ENCODE results near the gene ATP10A. TPM values are rescaled to one million over a fixed set of nuclear protein-coding genes. Genes with fewer than 3 reads are reported as not detected.
A peak's percentile ranks its signal among the peaks of the same experiment; 100 is the strongest.

Gene ATP10A
- total and polyA plus RNA-seq, 3 experiments from 2014 or later = 8.2 to 28.9 (median 24.0) TPM

- CTCF ChIA-PET = no interaction called here
- no peak overlapping the region for H3K27ac ChIP-seq (ENCODE audit: low read depth, low read length)
- POLR2A ChIA-PET = no interaction called here
- no peak overlapping the region for H3K4me3 ChIP-seq (ENCODE audit: low read length)
- peaks cover 0 to 5% of the 10 kb centered on the region in 2 donors for H3K27me3 Mint-ChIP-seq
- H3K4me1 Mint-ChIP-seq = peaks cover 5 to 34% (median 10%) of the 10 kb centered on the region in 3 donors
- no peaks in the 10 kb centered on the region for H3K36me3 ChIP-seq (ENCODE audit: insufficient read depth, low read length)
- no peak overlapping the region for H3K4me3 Mint-ChIP-seq
- no peaks in the 10 kb centered on the region for H3K27me3 ChIP-seq (ENCODE audit: insufficient read depth, low read length, poor library complexity, severe bottlenecking)
- H3K27ac Mint-ChIP-seq = no peak overlapping the region
- no peaks in the 10 kb centered on the region for H3K9me3 ChIP-seq (ENCODE audit: low read length)
- DNase-seq = no peak
- H3K36me3 Mint-ChIP-seq = peaks cover 0 to 20% (median 0%) of the 10 kb centered on the region in 3 donors
- peaks cover 20% of the 10 kb centered on the region for H3K4me1 ChIP-seq (ENCODE audit: insufficient read depth, low read length)
- H3K9me3 Mint-ChIP-seq = peaks cover 0 to 3% (median 0%) of the 10 kb centered on the region in 5 donors
Observed at GRCh38 chr15:25800761-25801515, 62.2 kb downstream of the ATP10A start.

- H3K27me3 ChIP-seq (ENCODE audit: insufficient read depth, low read length, poor library complexity, severe bottlenecking) = no peaks in the 10 kb centered on the region
- H3K4me3 ChIP-seq (ENCODE audit: low read length) = no peak overlapping the region
- no peaks in the 10 kb centered on the region for H3K36me3 ChIP-seq (ENCODE audit: insufficient read depth, low read length)
- Mint-ChIP-seq H3K4me3 (no peak overlapping the region), H3K27ac (peak overlapping the region in 1 of 8 donors; percentile 70), H3K9me3 (peaks cover 0 to 3% (median 0%) of the 10 kb centered on the region in 5 donors), H3K4me1 (peaks cover 13 to 41% (median 14%) of the 10 kb centered on the region in 3 donors), H3K36me3 (peaks cover 0 to 20% (median 0%) of the 10 kb centered on the region in 3 donors), H3K27me3 (peaks cover 0 to 7% of the 10 kb centered on the region in 2 donors)
- no peak overlapping the region for H3K27ac ChIP-seq (ENCODE audit: low read depth, low read length)
- DNase-seq = peak in 1 of 5 donors; percentile 19
- H3K9me3 ChIP-seq (ENCODE audit: low read length) = no peaks in the 10 kb centered on the region
- CTCF ChIA-PET = no interaction called here
- POLR2A ChIA-PET = no interaction called here
- H3K4me1 ChIP-seq (ENCODE audit: insufficient read depth, low read length) = peaks cover 17% of the 10 kb centered on the region
Observed at GRCh38 chr15:25799906-25800700, 63.0 kb downstream of the ATP10A start.

GRCh38 chr15:25797936-25798901, 64.9 kb downstream of the ATP10A start:
- H3K36me3 ChIP-seq (ENCODE audit: insufficient read depth, low read length) = no peaks in the 10 kb centered on the region
- POLR2A ChIA-PET = no interaction called here
- no peak overlapping the region for H3K4me3 ChIP-seq (ENCODE audit: low read length)
- no peak for DNase-seq
- peaks cover 0 to 7% of the 10 kb centered on the region in 2 donors for H3K27me3 Mint-ChIP-seq
- no peaks in the 10 kb centered on the region for H3K9me3 ChIP-seq (ENCODE audit: low read length)
- CTCF ChIA-PET = interaction anchor here (1.4 kb wide), 1 partner anchor 14 kb away, joined by 5 read pairs; no protein-coding TSS in a partner anchor
- H3K27me3 ChIP-seq (ENCODE audit: insufficient read depth, low read length, poor library complexity, severe bottlenecking) = no peaks in the 10 kb centered on the region
- peaks cover 0 to 20% (median 0%) of the 10 kb centered on the region in 3 donors for H3K36me3 Mint-ChIP-seq
- H3K4me1 Mint-ChIP-seq = peaks cover 16 to 49% (median 18%) of the 10 kb centered on the region in 3 donors
- H3K27ac ChIP-seq (ENCODE audit: low read depth, low read length) = no peak overlapping the region
- H3K4me3 Mint-ChIP-seq = no peak overlapping the region
- peak overlapping the region in 3 of 8 donors; percentile 6 to 87 (median 8) for H3K27ac Mint-ChIP-seq
- H3K9me3 Mint-ChIP-seq = peaks cover 0 to 2% (median 0%) of the 10 kb centered on the region in 5 donors
- peaks cover 16% of the 10 kb centered on the region for H3K4me1 ChIP-seq (ENCODE audit: insufficient read depth, low read length)

- Histone ChIP-seq H3K36me3 (ENCODE audit: insufficient read depth, low read length) (no peaks in the 10 kb centered on the region), H3K27ac (ENCODE audit: low read depth, low read length) (no peak overlapping the region), H3K9me3 (ENCODE audit: low read length) (no peaks in the 10 kb centered on the region), H3K4me1 (ENCODE audit: insufficient read depth, low read length) (peaks cover 16% of the 10 kb centered on the region), H3K4me3 (ENCODE audit: low read length) (no peak overlapping the region), H3K27me3 (ENCODE audit: insufficient read depth, low read length, poor library complexity, severe bottlenecking) (no peaks in the 10 kb centered on the region)
- Mint-ChIP-seq H3K36me3 (peaks cover 0 to 14% (median 0%) of the 10 kb centered on the region in 3 donors), H3K4me1 (peaks cover 17 to 52% (median 18%) of the 10 kb centered on the region in 3 donors), H3K4me3 (no peak overlapping the region), H3K27ac (peak overlapping the region in 2 of 8 donors; percentile 9 to 87), H3K27me3 (peaks cover 0 to 7% of the 10 kb centered on the region in 2 donors), H3K9me3 (no peaks in the 10 kb centered on the region)
- no peak for DNase-seq
- CTCF ChIA-PET = interaction anchor here (1.4 kb wide), 1 partner anchor 14 kb away, joined by 5 read pairs; no protein-coding TSS in a partner anchor
- POLR2A ChIA-PET = no interaction called here
Observed at GRCh38 chr15:25797511-25797935, 65.6 kb downstream of the ATP10A start.

- no peak overlapping the region for H3K27ac Mint-ChIP-seq
- H3K4me1 Mint-ChIP-seq = peaks cover 17 to 56% (median 18%) of the 10 kb centered on the region in 3 donors
- CTCF ChIA-PET = interaction anchor here (1.4 to 2.8 kb wide), 2 partner anchors 13 to 137 kb away, joined by 5 to 12 read pairs; no protein-coding TSS in a partner anchor
- no peaks in the 10 kb centered on the region for H3K27me3 ChIP-seq (ENCODE audit: insufficient read depth, low read length, poor library complexity, severe bottlenecking)
- H3K36me3 ChIP-seq (ENCODE audit: insufficient read depth, low read length) = no peaks in the 10 kb centered on the region
- POLR2A ChIA-PET = no interaction called here
- no peak for DNase-seq
- H3K27me3 Mint-ChIP-seq = peaks cover 0 to 7% of the 10 kb centered on the region in 2 donors
- peaks cover 16% of the 10 kb centered on the region for H3K4me1 ChIP-seq (ENCODE audit: insufficient read depth, low read length)
- peaks cover 0 to 14% (median 0%) of the 10 kb centered on the region in 3 donors for H3K36me3 Mint-ChIP-seq
- H3K9me3 Mint-ChIP-seq = no peaks in the 10 kb centered on the region
- H3K9me3 ChIP-seq (ENCODE audit: low read length) = no peaks in the 10 kb centered on the region
- H3K27ac ChIP-seq (ENCODE audit: low read depth, low read length) = no peak overlapping the region
- no peak overlapping the region for H3K4me3 Mint-ChIP-seq
- H3K4me3 ChIP-seq (ENCODE audit: low read length) = no peak overlapping the region
Observed at GRCh38 chr15:25797035-25797434, 66.1 kb downstream of the ATP10A start.

GRCh38 chr15:25796395-25796794, 66.7 kb downstream of the ATP10A start:
- peaks cover 20 to 62% (median 22%) of the 10 kb centered on the region in 3 donors for H3K4me1 Mint-ChIP-seq
- CTCF ChIA-PET = interaction anchor here (1.3 to 2.8 kb wide), 2 partner anchors 28 to 138 kb away, joined by 3 to 12 read pairs; no protein-coding TSS in a partner anchor
- Histone ChIP-seq H3K4me3 (ENCODE audit: low read length) (no peak overlapping the region), H3K27me3 (ENCODE audit: insufficient read depth, low read length, poor library complexity, severe bottlenecking) (no peaks in the 10 kb centered on the region), H3K36me3 (ENCODE audit: insufficient read depth, low read length) (no peaks in the 10 kb centered on the region), H3K4me1 (ENCODE audit: insufficient read depth, low read length) (peaks cover 16% of the 10 kb centered on the region), H3K27ac (ENCODE audit: low read depth, low read length) (no peak overlapping the region), H3K9me3 (ENCODE audit: low read length) (no peaks in the 10 kb centered on the region)
- H3K27ac Mint-ChIP-seq = no peak overlapping the region
- H3K36me3 Mint-ChIP-seq = peaks cover 0 to 11% (median 0%) of the 10 kb centered on the region in 3 donors
- H3K4me3 Mint-ChIP-seq = no peak overlapping the region
- peaks cover 0 to 7% of the 10 kb centered on the region in 2 donors for H3K27me3 Mint-ChIP-seq
- no peak for DNase-seq
- no peaks in the 10 kb centered on the region for H3K9me3 Mint-ChIP-seq
- POLR2A ChIA-PET = no interaction called here

- peaks cover 14% of the 10 kb centered on the region for H3K4me1 ChIP-seq (ENCODE audit: insufficient read depth, low read length)
- Mint-ChIP-seq H3K27me3 (peaks cover 0 to 7% of the 10 kb centered on the region in 2 donors), H3K9me3 (no peaks in the 10 kb centered on the region), H3K27ac (peak overlapping the region in 1 of 8 donors; percentile 61), H3K4me1 (peaks cover 24 to 66% (median 29%) of the 10 kb centered on the region in 3 donors), H3K4me3 (no peak overlapping the region), H3K36me3 (peaks cover 0 to 9% (median 0%) of the 10 kb centered on the region in 3 donors)
- no peak overlapping the region for H3K4me3 ChIP-seq (ENCODE audit: low read length)
- H3K9me3 ChIP-seq (ENCODE audit: low read length) = no peaks in the 10 kb centered on the region
- H3K27me3 ChIP-seq (ENCODE audit: insufficient read depth, low read length, poor library complexity, severe bottlenecking) = no peaks in the 10 kb centered on the region
- no peak overlapping the region for H3K27ac ChIP-seq (ENCODE audit: low read depth, low read length)
- no peak for DNase-seq
- CTCF ChIA-PET = interaction anchor here (1.3 to 2.8 kb wide), 2 partner anchors 28 to 138 kb away, joined by 3 to 12 read pairs; no protein-coding TSS in a partner anchor
- H3K36me3 ChIP-seq (ENCODE audit: insufficient read depth, low read length) = no peaks in the 10 kb centered on the region
- POLR2A ChIA-PET = no interaction called here
Observed at GRCh38 chr15:25795712-25796111, 67.4 kb downstream of the ATP10A start.
